ENCODE measurements around the gene PCARE.
"Not testable (repeated sequence)": the region's sequence is repeated elsewhere in the genome, so short reads cannot be mapped to it uniquely, and the experiment has no call there.

The PCARE gene

GRCh38 chr2:29097569-29097968 is 23.2 kb upstream of the PCARE start:
- in situ Hi-C loops (cut with HindIII; ENCODE audit: low sequenced_read_pairs) = no loop called here

DNA sequence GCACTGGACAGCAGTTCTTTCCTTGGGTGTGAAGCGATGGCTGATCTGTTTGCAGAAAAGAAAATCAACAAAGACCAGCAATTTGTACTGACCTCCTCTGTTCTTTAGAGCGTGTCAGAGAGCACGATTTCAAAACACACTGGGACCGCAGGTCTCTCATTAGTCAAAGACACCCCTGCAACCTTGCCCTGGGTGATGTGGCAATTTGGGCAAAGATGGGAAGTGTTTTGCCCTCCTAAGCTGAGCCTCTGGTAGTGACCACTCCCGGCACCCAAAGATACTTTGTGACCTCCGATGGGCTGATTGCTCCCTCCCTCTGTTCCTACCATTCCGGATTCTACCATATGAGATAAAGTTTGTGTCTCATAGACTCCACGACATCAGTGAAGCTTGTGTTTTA is 22.6 kb upstream of the PCARE start:
- in situ Hi-C loops (cut with HindIII; ENCODE audit: low sequenced_read_pairs) = no loop called here

DNA sequence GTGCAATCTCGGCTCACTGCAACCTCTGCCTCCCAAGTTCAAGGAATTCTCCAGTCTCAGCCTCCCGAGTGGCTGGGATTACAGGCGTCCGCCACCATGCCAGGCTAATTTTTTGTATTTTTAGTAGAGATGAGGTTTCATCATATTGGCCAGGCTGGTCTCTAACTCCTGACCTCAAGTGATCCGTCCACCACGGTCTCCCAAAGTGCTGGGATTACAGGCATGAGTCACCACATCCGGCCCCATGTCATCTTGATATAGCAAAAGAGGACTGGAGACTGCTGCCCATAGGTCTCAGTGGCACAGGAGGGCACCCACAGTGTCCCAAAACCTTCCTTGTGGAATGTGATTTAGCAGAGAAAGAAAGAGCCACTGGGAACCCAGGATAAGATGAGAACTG is 16.0 kb upstream of the PCARE start:
- in situ Hi-C loops (cut with HindIII; ENCODE audit: low sequenced_read_pairs) = not testable (repeated sequence)

GRCh38 chr2:29084554-29084953 is 10.2 kb upstream of the PCARE start:
- in situ Hi-C loops (cut with HindIII; ENCODE audit: low sequenced_read_pairs) = no loop called here

GRCh38 chr2:29082804-29083495 is 8.6 kb upstream of the PCARE start:
- in situ Hi-C loops (cut with HindIII; ENCODE audit: low sequenced_read_pairs) = no loop called here

DNA sequence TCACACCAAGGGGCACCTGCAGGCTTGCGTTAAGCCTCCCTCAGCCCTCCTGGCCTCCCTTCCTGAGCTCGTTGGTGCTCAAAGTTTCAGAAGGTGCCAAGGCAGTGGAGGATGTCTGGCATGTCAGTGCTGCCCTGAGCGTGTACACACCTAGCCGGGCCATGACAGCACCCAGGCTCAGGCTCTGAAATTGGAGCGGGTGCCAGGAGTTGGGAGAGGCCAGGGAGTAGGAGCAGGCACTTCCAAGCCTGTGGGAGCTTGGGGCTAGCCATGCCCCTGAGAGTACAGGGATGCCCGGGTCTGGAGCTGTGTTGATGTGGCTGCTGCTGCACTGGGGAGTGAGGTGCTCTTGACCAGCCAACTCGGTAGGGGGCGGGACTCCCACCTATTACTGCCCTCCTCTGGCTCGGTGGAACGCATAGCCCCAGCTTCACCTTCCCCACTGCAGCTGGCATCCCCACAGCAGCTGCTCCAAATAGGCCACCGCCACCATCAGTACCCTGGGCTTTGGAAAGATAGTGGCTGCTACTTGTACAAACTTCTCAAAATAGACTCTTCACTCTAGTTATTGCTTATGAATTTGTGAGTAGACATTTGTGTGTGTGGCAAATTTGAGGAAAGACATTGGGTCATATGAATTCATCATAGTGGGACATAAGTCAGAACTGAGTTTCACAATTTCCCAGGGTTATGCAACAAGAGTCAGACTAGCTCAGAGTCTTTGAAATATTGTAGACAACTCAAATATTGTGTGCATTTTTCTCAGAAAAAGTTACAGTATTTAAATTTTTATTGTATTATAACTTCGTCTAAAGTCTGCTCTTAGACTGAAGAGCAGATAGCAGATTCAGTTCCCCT is 6.8 kb upstream of the PCARE start:
- in situ Hi-C loops (cut with HindIII; ENCODE audit: low sequenced_read_pairs) = no loop called here

DNA sequence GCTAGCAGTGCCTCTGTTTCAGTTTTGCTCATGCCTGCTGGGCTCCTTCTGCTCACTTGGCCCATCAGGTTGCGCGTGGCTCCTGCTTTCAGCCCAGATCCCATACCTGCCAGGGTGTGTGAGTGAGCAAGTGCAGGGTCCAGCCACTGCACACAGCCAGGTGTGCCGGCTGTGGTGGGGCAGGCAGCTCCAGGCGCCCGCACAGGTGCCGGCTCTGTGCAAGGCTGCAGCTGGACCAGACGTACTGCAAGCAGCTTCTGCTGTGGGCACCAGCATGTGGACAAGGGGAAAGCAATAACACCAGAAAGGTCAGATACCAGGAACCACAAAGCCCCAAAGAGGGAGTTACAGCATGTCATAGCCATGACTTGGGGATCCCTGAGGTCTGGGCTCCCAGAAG is 5.6 kb upstream of the PCARE start:
- in situ Hi-C loops (cut with HindIII; ENCODE audit: low sequenced_read_pairs) = no loop called here

DNA sequence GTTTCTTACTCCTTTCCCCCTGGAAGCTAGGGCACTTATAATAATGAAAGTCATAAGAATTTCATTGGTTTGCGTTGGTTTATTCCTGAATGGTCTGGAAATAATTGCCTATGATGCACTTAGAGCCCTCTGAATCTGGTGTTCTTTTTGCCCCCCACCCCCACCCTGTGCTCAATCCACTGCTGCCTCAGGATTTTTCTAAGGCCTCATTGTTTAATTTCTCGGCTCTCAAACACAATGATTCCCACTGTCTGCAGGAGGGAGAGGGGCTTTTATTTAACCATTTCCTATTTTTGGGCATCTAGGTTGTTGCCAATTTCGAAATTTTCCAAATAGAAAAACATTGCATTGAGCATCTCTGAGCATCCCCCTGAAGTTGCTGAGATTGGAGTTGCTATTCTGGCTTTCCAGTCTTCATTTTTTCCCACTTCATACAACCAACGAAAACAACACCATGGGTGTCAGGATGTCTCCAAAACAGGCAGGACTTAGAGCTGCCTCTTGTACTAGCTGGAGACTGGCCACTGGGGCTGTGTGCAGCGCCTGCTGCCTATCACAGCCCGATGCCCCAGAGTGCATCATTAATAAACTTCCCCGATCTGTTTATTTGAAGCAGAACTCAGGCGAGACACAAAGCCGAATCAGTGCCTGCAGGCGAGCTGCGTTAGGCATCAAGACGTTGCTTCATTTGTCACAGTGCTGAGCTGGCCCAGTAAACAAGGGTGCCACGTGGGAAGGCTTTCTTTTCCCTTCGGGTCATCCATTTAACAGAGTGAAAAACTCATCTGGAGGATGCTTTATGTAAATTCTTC is 1.8 kb upstream of the PCARE start:
- in situ Hi-C loops (cut with HindIII; ENCODE audit: low sequenced_read_pairs) = no loop called here

DNA sequence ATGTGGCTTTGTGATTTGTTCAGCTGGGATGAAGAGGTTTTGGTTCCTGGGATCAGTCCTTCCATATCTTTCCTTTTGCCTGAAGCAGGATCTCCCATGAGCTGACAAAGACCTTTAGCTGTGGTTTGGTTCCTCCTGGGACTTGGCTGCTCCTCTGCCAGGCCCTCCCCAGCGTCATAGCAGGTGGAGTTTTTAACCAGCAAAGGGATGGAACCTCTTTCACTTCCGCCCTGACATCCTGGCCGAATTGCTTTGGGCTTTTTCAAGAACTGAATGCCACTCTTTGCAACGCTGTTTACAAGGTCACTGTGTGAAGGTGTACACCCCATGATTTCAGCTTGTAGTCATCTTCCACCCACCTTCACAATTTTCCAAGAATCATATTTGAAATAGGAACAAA is 390 bp downstream of the PCARE start:
- in situ Hi-C loops (cut with HindIII; ENCODE audit: low sequenced_read_pairs) = loop anchor here (25.0 kb wide), 1 partner anchor 113 kb away; no protein-coding TSS in a partner anchor

DNA sequence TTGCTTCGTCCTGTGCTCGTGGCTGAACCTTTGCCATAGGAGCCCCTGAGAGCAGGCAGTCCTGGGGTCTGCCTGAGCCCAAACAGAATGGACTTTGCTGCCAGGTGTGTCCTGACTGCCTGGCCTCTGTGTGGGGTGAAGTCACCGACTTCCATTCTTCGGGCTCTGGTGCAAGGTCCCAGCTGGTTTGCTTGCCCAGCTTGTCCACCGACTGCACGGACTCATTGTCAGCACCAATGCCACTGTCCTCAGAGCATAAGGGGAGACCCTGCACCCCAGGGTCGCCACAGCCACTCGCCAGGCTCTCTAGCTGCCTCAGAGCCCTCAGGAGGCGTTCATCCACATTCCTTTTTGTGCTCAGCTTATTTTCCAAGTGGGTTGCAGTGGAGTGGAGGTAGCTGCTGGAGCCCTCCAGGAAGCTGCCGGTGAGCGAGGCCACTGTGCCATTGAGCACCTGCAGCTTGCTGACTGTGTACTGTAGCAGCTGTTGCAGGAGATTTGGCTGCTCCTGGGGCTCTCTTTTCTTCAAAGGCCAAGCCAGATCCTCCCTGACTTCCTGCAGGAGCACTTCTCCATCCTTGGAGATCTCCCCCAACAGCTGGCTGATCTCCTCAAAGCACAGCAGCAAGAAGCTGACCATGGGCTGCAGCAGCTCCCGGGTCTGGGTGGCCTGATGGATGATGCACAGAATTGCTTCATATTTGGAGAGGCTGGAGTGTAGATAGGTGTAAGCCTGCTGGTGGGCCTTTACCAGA is 1.2 kb downstream of the PCARE start:
- in situ Hi-C loops (cut with HindIII; ENCODE audit: low sequenced_read_pairs) = loop anchor here (25.0 kb wide), 1 partner anchor 114 kb away; no protein-coding TSS in a partner anchor

GRCh38 chr2:29072251-29072650 is 2.1 kb downstream of the PCARE start:
- in situ Hi-C loops (cut with HindIII; ENCODE audit: low sequenced_read_pairs) = loop anchor here (25.0 kb wide), 1 partner anchor 115 kb away; no protein-coding TSS in a partner anchor

DNA sequence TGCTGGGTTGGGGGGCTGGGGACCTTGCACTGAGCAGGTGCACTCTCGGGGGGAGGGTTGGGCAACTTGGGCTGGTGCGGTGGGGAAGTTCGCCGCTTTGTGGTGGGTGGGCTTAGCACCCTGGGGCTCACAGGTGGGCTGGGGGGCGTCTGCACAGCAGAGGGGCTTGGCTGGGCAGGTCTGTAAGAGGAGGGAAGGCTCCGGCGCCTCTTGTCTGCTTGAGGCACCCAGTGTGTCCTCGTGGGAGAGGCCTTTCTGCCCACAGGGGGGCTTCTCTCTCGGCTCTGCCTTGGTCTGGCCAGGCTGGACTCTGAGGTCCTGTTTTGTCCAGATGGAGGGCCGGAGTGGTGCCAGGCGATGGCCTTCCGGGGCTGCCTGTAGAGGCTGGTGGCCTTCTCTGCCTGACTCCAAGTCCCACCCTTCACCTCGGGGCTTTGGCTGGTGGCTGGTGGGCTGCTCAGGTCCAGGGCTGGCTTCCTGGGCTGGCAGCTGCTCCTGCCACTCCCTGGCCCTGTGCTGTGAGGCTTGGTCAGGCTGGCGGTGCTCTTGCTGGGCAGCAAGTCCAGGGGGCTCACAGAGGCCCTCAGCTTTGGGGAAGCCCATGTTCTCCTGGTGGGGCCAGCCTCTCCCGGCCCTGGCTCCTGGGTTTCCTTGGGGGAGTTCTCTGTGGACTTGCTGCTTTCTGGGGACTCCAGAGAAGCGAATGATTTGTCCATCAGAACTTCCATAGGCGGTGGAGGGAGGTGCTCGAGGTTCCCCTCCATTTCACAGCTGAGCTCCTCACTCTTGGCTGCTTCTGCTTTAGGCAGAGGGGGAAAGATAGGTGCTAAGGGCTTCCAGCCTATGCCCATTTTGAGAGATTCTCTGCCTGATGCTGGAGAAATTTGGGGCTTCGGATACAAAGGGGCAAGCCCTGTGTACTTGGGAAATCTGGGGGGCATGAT is 3.0 kb downstream of the PCARE start:
- in situ Hi-C loops (cut with HindIII; ENCODE audit: low sequenced_read_pairs) = loop anchor here (25.0 kb wide), 1 partner anchor 116 kb away; no protein-coding TSS in a partner anchor

- in situ Hi-C loops (cut with HindIII; ENCODE audit: low sequenced_read_pairs) = loop anchor here (25.0 kb wide), 1 partner anchor 117 kb away; no protein-coding TSS in a partner anchor
Observed at GRCh38 chr2:29070526-29070925, 3.8 kb downstream of the PCARE start.

DNA sequence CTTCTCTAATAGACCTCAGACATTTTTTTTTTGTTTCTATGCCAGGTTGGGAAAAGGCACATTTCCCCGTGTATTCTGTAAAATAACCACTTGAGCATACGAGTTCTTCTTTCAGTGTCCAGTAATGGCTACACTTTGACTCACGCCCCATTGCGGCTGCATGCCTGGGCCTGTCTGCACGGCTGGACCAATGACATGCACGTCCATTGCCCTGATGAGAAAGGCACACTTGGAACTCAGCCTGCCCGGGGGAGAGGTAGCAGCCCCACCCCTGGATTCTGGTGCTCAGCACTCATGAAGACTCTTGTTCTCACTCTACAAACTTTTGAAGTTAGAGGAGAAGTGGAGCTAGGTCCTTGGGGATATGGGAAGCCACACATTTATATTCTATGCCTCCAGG is 5.8 kb downstream of the PCARE start:
- in situ Hi-C loops (cut with HindIII; ENCODE audit: low sequenced_read_pairs) = loop anchor here (25.0 kb wide), 1 partner anchor 119 kb away; no protein-coding TSS in a partner anchor

- in situ Hi-C loops (cut with HindIII; ENCODE audit: low sequenced_read_pairs) = loop anchor here (25.0 kb wide), 1 partner anchor 120 kb away; no protein-coding TSS in a partner anchor
Observed at GRCh38 chr2:29066997-29067605, 7.2 kb downstream of the PCARE start.

GRCh38 chr2:29066271-29066860 is 8.0 kb downstream of the PCARE start:
- in situ Hi-C loops (cut with HindIII; ENCODE audit: low sequenced_read_pairs) = loop anchor here (25.0 kb wide), 1 partner anchor 121 kb away; no protein-coding TSS in a partner anchor

GRCh38 chr2:29065068-29065811 is 9.1 kb downstream of the PCARE start:
- in situ Hi-C loops (cut with HindIII; ENCODE audit: low sequenced_read_pairs) = loop anchor here (25.0 kb wide), 1 partner anchor 122 kb away; no protein-coding TSS in a partner anchor

GRCh38 chr2:29064746-29065067 is 9.6 kb downstream of the PCARE start:
- in situ Hi-C loops (cut with HindIII; ENCODE audit: low sequenced_read_pairs) = loop anchor here (25.0 kb wide), 1 partner anchor 123 kb away; no protein-coding TSS in a partner anchor

All from DLD1 (cell line).